Endothelial cell of umbilical vein (primary cell): ENCODE data around the gene CPNE7. TPM values are rescaled to one million over a fixed set of nuclear protein-coding genes. Genes with fewer than 3 reads are reported as not detected.

ENCODE experiments used
- BruUV-seq: library from RNA; stranded (reverse); fragments of 400-500 nt; replicated peaks from 2 replicates; lab custom pipeline; 2021; lab: Mats Ljungman, UMichigan
- CTCF ChIA-PET: fragments of 300-600, 350-600 bp; sonication (Branson Sonifier 250); formaldehyde crosslinking; loops from one replicate; lab custom pipeline; 2021; ENCODE audit warnings: antibody characterized with exemption, inconsistent platforms; lab: Charles Lee
- POLR2A ChIA-PET: fragments of 300-600, 350-600 bp; sonication (Branson Sonifier 250); formaldehyde crosslinking; loops from one replicate; lab custom pipeline; 2021; ENCODE audit warnings: antibody characterized with exemption, inconsistent platforms; lab: Charles Lee
- DNase-seq: peaks from one replicate; pipeline ENCODE4 v3.0.0-alpha.2; 2011; ENCODE audit warnings: low read depth, low spot score
- FAIRE-seq: peaks from 2 replicates; lab custom pipeline; 2011; peaks lifted over from hg19 to GRCh38; lab: Jason Lieb, UNC
- H2AFZ ChIP-seq: 2 replicates; pipeline ENCODE4 v1.6.0; 2012; ENCODE audit warnings: low read depth, low read length, control low read depth, inconsistent platforms
- H3K27ac ChIP-seq: 2 replicates; pipeline ENCODE4 v1.5.1; 2011; ENCODE audit warnings: low read depth, mild to moderate bottlenecking, control low read depth, low read length, moderate library complexity; ENCODE audit not compliant: insufficient read depth
- H3K27me3 ChIP-seq, 2 experiments: 2 replicates each; pipeline versions ENCODE4 v1.6.0 to v1.6.1; 2011; ENCODE audit warnings: low read length in 2 of 2, mixed read lengths in 1 of 2; ENCODE audit not compliant: control insufficient read depth in 2 of 2, insufficient read depth in 2 of 2
- H3K36me3 ChIP-seq, 2 experiments: 2 replicates in 1 of 2; 3 replicates in 1 of 2; pipeline ENCODE4 v1.5.1; 2011; ENCODE audit warnings: low read length in 2 of 2, mild to moderate bottlenecking in 1 of 2, moderate library complexity in 1 of 2; ENCODE audit not compliant: control insufficient read depth in 2 of 2, insufficient read depth in 2 of 2; ENCODE audit errors: extremely low read depth in 1 of 2
- H3K4me1 ChIP-seq: 3 replicates; pipeline ENCODE4 v1.5.1; 2011; ENCODE audit warnings: mild to moderate bottlenecking, low read length; ENCODE audit not compliant: control insufficient read depth, insufficient read depth; ENCODE audit errors: extremely low read depth
- H3K4me2 ChIP-seq: 2 replicates; pipeline ENCODE4 v1.6.1; 2011; ENCODE audit warnings: low read length, control low read depth, mixed read lengths; ENCODE audit not compliant: insufficient read depth
- H3K4me3 ChIP-seq, 3 experiments: fragments of 200-600 bp in 1 of 3; sonication (generic), shearing (Covaris generic) in 1 of 3; replicated peaks in 1 of 3; 2 replicates each; pipeline ENCODE4 v1.5.1; 2011 to 2016; ENCODE audit warnings: control low read depth in 3 of 3, low read length in 3 of 3, mild to moderate bottlenecking in 2 of 3, inconsistent platforms in 1 of 3, low read depth in 1 of 3, moderate library complexity in 1 of 3; ENCODE audit not compliant: insufficient read depth in 1 of 3
- H3K79me2 ChIP-seq: 2 replicates; pipeline ENCODE4 v1.6.0; 2012; ENCODE audit warnings: low read length, inconsistent platforms; ENCODE audit not compliant: control insufficient read depth, insufficient read depth
- H3K9ac ChIP-seq: replicated peaks from 2 replicates; pipeline ENCODE3; 2011; ENCODE audit warnings: low read length, control low read depth; ENCODE audit not compliant: insufficient read depth; ENCODE audit errors: extremely low read depth
- H3K9me1 ChIP-seq: replicated peaks from 3 replicates; pipeline ENCODE4 v1.6.0; 2011; ENCODE audit warnings: mild to moderate bottlenecking, low read length; ENCODE audit not compliant: control insufficient read depth, insufficient read depth; ENCODE audit errors: extremely low read depth
- H3K9me3 ChIP-seq: replicated peaks from 2 replicates; pipeline ENCODE4 v1.5.1; 2012; ENCODE audit warnings: low read length, inconsistent platforms; ENCODE audit not compliant: control insufficient read depth, insufficient read depth
- H4K20me1 ChIP-seq: replicated peaks from 2 replicates; pipeline ENCODE3; 2011; ENCODE audit warnings: mild to moderate bottlenecking, low read length; ENCODE audit not compliant: control insufficient read depth, insufficient read depth; ENCODE audit errors: extremely low read depth
- CTCF ChIP-seq, 2 donors: IDR thresholded peaks; 1 replicate in 1 of 2; 2 replicates in 1 of 2; pipeline ENCODE4 v1.5.1; 2011; ENCODE audit warnings: low read length in 2 of 2, mild to moderate bottlenecking in 2 of 2, moderate library complexity in 2 of 2, control low read depth in 1 of 2, inconsistent platforms in 1 of 2, low read depth in 1 of 2; ENCODE audit not compliant: insufficient read depth in 1 of 2; ENCODE audit errors: extremely low read depth in 1 of 2
- EZH2 ChIP-seq: IDR thresholded peaks from 2 replicates; pipeline ENCODE4 v1.6.1; 2012; ENCODE audit warnings: borderline replicate concordance, low read depth, mild to moderate bottlenecking, moderate library complexity, low read length, inconsistent platforms; ENCODE audit not compliant: severe bottlenecking
- FOS ChIP-seq: IDR thresholded peaks from 2 replicates; pipeline ENCODE4 v1.6.1; 2011; ENCODE audit warnings: mild to moderate bottlenecking, low read length, moderate library complexity, borderline replicate concordance; ENCODE audit not compliant: insufficient read depth
- GATA2 ChIP-seq: IDR thresholded peaks from 2 replicates; pipeline ENCODE4 v1.7.0; 2011; ENCODE audit warnings: low read depth, mild to moderate bottlenecking, moderate library complexity, mixed read lengths, low read length; ENCODE audit not compliant: insufficient read length, insufficient read depth
- JUN ChIP-seq: IDR thresholded peaks from 2 replicates; pipeline ENCODE4 v1.6.1; 2011; ENCODE audit warnings: borderline replicate concordance, low read depth; ENCODE audit not compliant: insufficient read length, insufficient read depth
- POLR2A ChIP-seq: IDR thresholded peaks from 2 replicates; pipeline ENCODE4 v1.6.1; 2012; ENCODE audit warnings: low read depth, mild to moderate bottlenecking, control low read depth, low read length
- POLR2AphosphoS5 ChIP-seq: IDR thresholded peaks from 2 replicates; pipeline ENCODE4 v1.6.1; 2012; ENCODE audit warnings: low read depth, mild to moderate bottlenecking, control low read depth, low read length, moderate library complexity; ENCODE audit not compliant: insufficient read depth
- dilution Hi-C: fragments of 300-500 bp; cut with MboI; formaldehyde crosslinking; loops from one replicate; pipeline ENCODE4 v1.15.0; 2019; ENCODE audit warnings: low sequenced_read_pairs; ENCODE audit not compliant: extremely low pct_ligation_motif_present
- intact Hi-C: fragments of 100-400 bp; cut with micrococcal nuclease; formaldehyde crosslinking; loops from one replicate; pipeline ENCODE4 v1.10.0; 2022
- polyA plus RNA-seq, 4 experiments: library from polyadenylated mRNA; depleted of rRNA in 3 of 4; stranded (reverse) in 3 of 4; unstranded in 1 of 4; fragments of >200 nt; gene quantifications; 2 replicates each; pipeline versions ENCODE4 v1.2.1 to v1.2.3, GENCODE V29; 2011 to 2012; ENCODE audit warnings: missing spikeins in 1 of 4
- total RNA-seq: library from RNA; stranded (reverse); gene quantifications from 2 replicates; pipeline ENCODE4 v1.2.3, GENCODE V29; 2021

The CPNE7 gene
- total and polyA plus RNA-seq, 2 donors (not counting 3 experiments of a cell fraction or from before 2014, with no cell fraction given) = 2.0 to 5.9 TPM

- peaks cover 2 to 33% of the 10 kb centered on the region in 2 experiments for H3K36me3 ChIP-seq
- H3K4me2 ChIP-seq = no peak overlapping the region
- H4K20me1 ChIP-seq = no peaks in the 10 kb centered on the region
- intact Hi-C loops (no loop called here), dilution Hi-C loops (no loop called here)
- no TSS peak for BruUV-seq
- CTCF ChIA-PET = no interaction called here
- DNase-seq = no peak
- no peak for FAIRE-seq
- no peak for TF ChIP-seq GATA2
- TF ChIP-seq CTCF (IDR thresholded peaks at IDR 0.05; ENCODE audit: extremely low read depth in 1 of 2, insufficient read depth in 1 of 2, low read depth in 1 of 2, low read length in 2 of 2) = no peak
- no peak for TF ChIP-seq POLR2AphosphoS5
- no peak for TF ChIP-seq JUN
- no peak for TF ChIP-seq EZH2
- TF ChIP-seq FOS = no peak
- no peak for TF ChIP-seq POLR2A
- H3K9me3 ChIP-seq = no peaks in the 10 kb centered on the region
- H3K9me1 ChIP-seq = no peaks in the 10 kb centered on the region
- no peak overlapping the region for H3K9ac ChIP-seq
- no peak overlapping the region for H3K27ac ChIP-seq
- H3K27me3 ChIP-seq = no peaks in the 10 kb centered on the region
- no peak overlapping the region for H2AFZ ChIP-seq
- H3K4me3 ChIP-seq = no peak overlapping the region
- POLR2A ChIA-PET = no interaction called here
- H3K4me1 ChIP-seq = peaks cover 3% of the 10 kb centered on the region
- no peaks in the 10 kb centered on the region for H3K79me2 ChIP-seq
Measured at GRCh38 chr16:89552329-89552728, 23.2 kb upstream of the CPNE7 start.
